ENCODE data around the gene ZDHHC11.
"Not testable (repeated sequence)": the region's sequence is repeated elsewhere in the genome, so short reads cannot be mapped to it uniquely, and the experiment has no call there.

ZDHHC11 gene

DNA sequence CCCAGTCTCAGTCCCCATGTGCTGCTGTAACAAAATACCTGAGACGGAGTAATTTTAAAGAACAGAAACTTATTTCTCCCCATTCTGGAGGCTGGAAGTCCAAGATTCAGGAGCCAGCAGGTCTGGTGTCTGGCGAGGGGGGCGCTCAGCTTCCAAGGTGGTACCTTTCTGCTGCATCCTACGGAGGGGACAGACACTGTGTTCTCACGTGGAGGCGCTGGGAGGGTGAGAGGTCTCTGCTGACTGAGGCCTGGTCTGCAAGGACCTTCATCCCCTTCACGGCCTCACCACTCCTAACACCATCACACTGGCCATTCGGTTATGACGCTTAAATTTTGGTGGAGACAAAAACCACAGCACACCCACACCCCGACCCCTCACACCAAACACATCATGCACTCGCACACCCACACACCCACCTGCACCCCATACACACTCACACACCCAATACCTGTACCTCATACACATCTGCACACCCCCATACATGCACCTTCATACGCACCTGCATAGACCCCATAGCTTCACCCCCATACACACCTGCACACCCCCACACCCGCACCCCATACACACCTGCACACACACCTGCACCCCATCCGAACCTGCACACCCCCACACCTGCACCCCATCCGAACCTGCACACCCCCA lies 9.8 kb upstream of the ZDHHC11 start:
- in situ Hi-C loops (cut with HindIII; ENCODE audit: low sequenced_read_pairs) = no loop called here

GRCh38 chr5:859798-860296 lies 9.1 kb upstream of the ZDHHC11 start:
- in situ Hi-C loops (cut with HindIII; ENCODE audit: low sequenced_read_pairs) = no loop called here

- in situ Hi-C loops (cut with HindIII; ENCODE audit: low sequenced_read_pairs) = no loop called here
Measured at GRCh38 chr5:859391-859790, 8.6 kb upstream of the ZDHHC11 start.

- in situ Hi-C loops (cut with HindIII; ENCODE audit: low sequenced_read_pairs) = no loop called here
Measured at GRCh38 chr5:858726-859125, 7.9 kb upstream of the ZDHHC11 start.

DNA sequence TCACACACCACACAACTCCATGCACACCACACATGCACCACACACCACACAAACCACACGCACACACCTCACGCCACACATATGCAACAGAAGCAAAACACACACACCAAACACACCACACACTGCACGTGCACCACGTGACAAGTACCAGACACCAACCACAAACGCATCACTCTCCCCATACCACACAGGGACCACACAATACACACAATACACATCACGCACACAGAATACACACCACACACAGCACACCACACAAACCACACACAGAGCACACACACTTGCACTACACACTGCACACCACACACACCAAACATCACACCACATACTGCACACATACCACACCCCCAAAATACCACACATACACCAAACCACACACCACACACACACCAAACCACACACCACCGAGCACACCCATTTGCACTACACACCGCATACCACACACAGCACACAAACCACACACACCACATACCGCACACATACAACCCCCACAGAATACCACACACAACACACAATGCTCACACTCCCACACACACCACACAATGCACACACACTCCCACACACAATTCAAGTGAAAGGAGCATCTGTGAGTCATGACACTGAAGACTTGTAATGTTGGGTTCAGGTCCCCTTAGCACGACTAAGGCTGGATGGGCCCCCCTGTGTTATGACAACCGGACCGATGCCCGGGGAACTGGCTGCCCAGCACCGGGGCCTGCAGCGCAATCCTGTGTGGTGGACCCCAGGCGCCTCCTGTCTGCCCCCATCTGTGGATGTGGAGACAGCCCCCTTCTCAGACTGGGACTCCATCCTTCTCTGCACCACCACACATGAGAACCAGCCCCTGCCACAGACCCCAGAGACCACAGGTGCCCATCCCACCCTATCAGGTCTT lies 6.0 kb upstream of the ZDHHC11 start:
- in situ Hi-C loops (cut with HindIII; ENCODE audit: low sequenced_read_pairs) = no loop called here

GRCh38 chr5:855771-856530 lies 5.2 kb upstream of the ZDHHC11 start:
- in situ Hi-C loops (cut with HindIII; ENCODE audit: low sequenced_read_pairs) = no loop called here

- in situ Hi-C loops (cut with HindIII; ENCODE audit: low sequenced_read_pairs) = no loop called here
Measured at GRCh38 chr5:854966-855743, 4.4 kb upstream of the ZDHHC11 start.

DNA sequence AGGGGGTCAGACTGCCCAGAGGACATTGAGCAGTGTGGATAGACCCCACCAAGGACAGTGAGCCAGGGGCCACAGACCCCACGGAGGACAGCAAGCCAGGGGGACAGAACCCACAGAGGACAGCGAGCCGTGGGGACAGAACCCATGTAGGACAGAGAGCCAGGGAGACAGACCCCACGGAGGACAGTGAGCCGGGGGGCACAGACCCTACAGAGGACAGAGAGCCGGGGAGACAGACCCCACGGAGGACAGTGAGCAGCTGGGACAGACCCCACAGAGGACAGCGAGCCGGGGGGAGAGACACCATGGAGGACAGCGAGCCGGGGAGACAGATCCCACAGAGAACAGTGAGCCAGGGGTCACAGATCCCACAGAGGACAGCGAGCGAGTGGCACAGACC lies 3.4 kb upstream of the ZDHHC11 start:
- in situ Hi-C loops (cut with HindIII; ENCODE audit: low sequenced_read_pairs) = no loop called here

DNA sequence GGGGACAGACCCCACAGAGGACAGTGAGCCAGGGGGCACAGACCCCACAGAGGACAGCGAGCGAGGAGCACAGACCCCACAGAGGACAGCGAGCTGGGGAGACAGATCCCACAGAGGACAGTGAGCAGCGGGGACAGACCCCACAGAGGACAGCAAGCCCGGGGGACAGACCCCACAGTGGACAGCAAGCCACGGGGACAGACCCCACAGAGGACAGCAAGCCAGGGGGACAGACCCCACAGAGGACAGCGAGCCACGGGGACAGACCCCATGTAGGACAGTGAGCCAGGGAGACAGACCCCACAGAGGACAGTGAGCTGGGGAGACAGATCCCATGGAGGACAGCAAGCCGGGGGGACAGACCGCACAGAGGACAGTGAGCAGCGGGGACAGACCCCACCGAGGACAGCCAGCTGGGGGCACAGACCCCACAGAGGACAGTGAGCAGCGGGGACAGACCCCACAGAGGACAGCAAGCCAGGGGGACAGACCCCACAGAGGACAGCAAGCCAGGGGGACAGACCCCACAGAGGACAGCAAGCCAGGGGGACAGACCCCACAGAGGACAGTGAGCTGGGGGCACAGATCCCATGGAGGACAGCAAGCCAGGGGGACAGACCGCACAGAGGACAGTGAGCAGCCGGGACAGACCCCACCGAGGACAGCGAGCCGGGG lies 2.8 kb upstream of the ZDHHC11 start:
- in situ Hi-C loops (cut with HindIII; ENCODE audit: low sequenced_read_pairs) = not testable (repeated sequence)

DNA sequence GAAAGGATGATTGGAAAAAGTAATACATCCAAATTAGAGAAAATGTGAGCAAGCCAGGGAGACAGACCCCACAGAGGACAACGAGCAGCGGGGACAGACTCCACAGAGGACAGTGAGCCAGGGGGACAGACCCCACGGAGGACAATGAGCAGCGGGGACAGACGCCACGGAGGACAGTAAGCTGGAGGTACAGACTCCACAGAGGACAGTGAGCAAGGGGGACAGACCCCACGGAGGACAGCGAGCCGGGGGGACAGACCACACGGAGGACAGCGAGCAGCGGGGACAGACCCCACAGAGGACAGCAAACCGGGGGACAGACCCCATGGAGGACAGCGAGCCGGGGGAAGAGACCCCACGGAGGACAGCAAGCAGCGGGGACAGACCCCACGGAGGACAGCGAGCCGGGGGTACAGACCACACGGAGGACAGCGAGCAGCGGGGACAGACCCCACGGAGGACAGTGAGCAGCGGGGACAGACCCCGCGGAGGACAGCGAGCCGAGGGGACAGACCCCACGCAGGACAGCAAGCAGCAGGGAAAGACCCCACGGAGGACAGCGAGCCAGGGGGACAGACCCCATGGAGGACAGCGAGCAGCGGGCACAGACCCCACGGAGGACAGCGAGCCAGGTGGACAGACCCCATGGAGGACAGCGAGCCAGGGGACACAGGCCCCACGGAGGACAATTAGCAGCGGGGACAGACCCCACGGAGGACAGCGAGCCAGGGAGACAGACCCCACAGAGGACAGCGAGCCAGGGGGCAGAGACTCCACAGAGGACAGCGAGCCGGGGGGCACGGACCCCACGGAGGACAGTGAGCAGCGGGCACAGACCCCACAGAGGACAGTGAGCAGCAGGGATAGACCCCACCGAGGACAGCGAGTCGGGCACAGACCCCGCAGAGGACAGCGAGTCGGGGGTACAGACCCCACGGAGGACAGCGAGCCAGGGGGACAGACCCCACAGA lies 1.9 kb upstream of the ZDHHC11 start:
- in situ Hi-C loops (cut with HindIII; ENCODE audit: low sequenced_read_pairs) = no loop called here

DNA sequence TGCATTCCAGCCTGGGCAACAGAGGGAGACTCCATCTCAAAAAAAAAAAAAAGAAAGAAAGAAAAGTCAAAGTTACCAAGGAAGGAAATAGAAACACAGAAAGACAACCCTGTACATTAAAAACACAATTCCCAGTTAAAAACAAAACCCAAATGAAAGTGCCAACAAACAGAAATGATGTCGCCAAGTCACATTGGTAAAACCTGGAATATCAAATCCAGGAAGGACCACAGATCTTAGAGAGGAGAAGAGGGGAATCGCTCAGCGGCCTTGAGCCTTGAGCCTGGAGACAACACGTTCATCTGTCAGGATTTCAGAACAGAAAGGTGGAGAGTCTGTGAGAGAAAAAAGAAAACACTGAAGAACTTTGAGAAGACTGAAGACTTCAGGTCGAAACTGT lies 1.2 kb upstream of the ZDHHC11 start:
- in situ Hi-C loops (cut with HindIII; ENCODE audit: low sequenced_read_pairs) = no loop called here

DNA sequence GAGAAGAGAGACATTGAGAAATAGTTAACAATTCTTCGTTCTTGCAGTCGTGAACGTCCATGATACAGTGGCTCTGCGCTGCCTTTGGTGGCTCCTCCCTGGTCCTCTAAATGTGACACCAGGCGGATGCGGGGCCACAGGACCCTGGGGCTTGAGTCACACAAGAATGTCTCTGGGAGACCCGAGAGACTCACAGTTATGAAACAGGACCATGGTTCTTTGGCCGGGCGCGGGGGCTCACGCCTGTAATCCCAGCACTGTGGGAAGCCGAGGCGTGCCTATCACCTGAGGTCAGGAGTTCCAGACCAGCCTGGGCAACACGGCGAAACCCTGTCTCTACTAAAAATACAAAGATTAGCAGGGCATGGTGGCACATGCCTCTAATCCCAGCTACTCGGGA lies 767 bp upstream of the ZDHHC11 start:
- in situ Hi-C loops (cut with HindIII; ENCODE audit: low sequenced_read_pairs) = no loop called here

DNA sequence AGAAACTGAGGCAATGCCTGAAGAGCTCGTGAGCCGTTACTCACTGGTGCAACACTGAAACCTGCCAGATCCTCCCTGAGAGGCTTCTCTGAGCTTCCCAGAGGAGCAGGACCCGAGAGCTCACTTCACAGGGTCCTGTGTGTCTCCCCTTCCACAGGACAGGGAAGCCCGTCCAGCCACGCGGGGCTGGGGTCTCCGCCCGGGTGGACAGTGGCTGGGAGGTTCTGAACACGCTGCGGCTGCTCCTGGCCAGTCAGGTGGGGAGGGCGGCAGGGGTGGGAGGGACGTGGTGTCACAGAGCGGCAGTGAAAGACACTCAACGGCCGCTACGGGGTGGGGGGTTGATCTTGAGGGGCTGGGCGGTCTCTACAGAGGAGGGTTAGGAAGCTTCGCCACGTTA lies 290 bp upstream of the ZDHHC11 start:
- in situ Hi-C loops (cut with HindIII; ENCODE audit: low sequenced_read_pairs) = no loop called here

GRCh38 chr5:849651-850301 lies 1.0 kb downstream of the ZDHHC11 start:
- in situ Hi-C loops (cut with HindIII; ENCODE audit: low sequenced_read_pairs) = no loop called here

DNA sequence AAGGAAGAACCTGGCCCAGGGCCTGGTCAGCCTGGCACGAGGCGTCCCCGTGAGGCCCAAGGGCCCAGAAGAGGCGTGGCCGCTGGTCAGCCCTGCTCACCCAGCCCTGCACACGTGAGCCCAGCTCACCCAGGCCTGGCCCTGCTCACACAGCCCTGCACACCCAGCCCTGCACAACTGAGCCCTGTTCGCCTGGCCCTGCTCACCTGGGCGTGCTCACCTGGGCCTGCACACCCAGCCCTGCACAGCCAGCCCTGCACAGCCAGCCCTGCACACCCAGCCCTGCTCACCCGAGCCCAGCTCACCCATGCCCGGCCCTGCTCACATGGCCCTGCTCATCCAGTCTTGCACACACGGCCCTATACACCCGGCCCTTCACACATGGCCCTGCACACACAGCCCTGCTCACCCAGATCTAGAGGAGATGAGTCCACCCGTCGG lies 2.1 kb downstream of the ZDHHC11 start:
- in situ Hi-C loops (cut with HindIII; ENCODE audit: low sequenced_read_pairs) = no loop called here

- in situ Hi-C loops (cut with HindIII; ENCODE audit: low sequenced_read_pairs) = not testable (repeated sequence)
Measured at GRCh38 chr5:847736-848135, 3.0 kb downstream of the ZDHHC11 start.

- in situ Hi-C loops (cut with HindIII; ENCODE audit: low sequenced_read_pairs) = not testable (repeated sequence)
Measured at GRCh38 chr5:847212-847611, 3.6 kb downstream of the ZDHHC11 start.

DNA sequence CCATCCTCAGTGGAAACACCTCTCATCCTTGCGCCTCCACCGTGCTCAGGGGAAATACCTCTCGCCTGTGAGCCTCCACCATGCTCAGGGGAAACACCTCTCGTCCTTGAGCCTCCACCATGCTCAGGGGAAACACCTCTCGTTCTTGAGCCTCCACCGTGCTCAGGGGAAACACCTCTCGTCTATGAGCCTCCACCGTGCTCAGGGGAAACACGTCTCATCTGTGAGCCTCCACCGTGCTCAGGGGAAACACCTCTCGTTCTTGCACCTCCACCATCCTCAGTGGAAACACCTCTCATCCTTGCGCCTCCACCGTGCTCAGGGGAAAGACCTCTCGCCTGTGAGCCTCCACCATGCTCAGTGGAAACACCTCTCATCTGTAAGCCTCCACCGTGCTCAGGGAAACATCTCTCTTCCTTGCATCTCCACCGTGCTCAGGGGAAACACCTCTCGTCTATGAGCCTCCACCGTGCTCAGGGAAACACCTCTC lies 4.1 kb downstream of the ZDHHC11 start:
- in situ Hi-C loops (cut with HindIII; ENCODE audit: low sequenced_read_pairs) = not testable (repeated sequence)
